Measurements from ENCODE around the gene DDN. TPM values are rescaled to one million over a fixed set of nuclear protein-coding genes. Genes with fewer than 3 reads are reported as not detected.

DDN gene
- total RNA-seq, 1 donor, result 0.21 TPM

DNA sequence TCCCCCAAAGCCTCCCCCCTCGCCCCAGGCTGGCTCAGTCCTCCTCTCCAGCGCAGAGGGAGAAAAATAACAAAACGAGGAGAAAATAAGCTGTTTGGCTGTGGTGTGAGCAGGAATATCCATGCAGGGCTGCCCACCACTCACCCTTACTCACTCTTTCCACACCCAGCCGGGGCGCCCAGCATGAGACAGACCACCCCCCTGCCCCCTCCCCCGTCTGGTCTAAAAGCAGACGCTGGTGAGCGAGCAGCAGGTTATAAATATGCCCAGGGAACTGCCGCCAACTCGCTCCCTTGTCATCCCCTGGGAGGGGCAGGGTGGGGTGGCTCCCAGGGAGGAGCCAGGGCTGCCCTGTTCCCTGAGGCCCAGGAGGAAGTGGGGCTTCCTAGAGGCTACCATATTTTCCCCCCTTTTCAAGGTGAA lies 13.7 kb downstream of the DDN start:
- Histone ChIP-seq H3K9me3 (ENCODE audit: low read depth, low read length) (no peaks in the 10 kb centered on the region), H3K4me1 (ENCODE audit: insufficient read depth, low read length) (peaks cover 13% of the 10 kb centered on the region), H3K27me3 (ENCODE audit: insufficient read depth, low read length) (peaks cover 59% of the 10 kb centered on the region), H3K4me3 (ENCODE audit: low read length) (no peak overlapping the region)

DNA sequence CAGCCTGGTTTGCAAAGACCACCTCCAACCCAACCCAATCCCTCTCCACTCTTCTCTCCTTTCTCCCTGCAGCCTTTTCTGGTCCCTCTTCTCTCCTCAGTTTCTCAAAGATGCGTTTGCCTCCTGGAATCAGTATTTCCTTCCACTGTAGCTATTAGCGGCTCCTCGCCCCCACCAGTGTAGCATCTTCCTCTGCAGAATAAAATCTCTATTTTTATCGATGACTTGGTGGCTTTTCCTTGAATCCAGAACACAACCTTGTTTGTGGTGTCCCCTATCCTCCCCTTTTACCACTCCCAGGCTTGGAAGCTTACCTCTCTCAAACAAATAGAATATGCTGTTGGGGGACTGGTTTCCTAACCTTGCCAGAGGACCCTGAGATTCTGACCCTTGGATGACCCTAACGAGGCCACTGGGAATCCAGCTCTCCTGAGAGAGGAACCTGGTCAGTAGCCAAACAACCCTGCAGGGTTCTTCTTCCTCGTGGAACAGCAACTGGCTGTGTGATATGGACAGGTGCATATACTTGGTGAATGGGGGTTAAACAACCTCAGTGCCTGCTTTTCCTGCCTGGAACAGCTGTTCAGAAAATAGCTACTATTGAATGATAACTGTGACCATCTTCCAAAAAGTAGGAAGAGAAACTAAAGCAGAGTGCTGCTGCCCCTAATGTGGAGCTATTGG lies 16.6 kb downstream of the DDN start:
- Histone ChIP-seq H3K27me3 (ENCODE audit: insufficient read depth, low read length) (peaks cover 73% of the 10 kb centered on the region), H3K4me3 (ENCODE audit: low read length) (no peak overlapping the region), H3K9me3 (ENCODE audit: low read depth, low read length) (no peaks in the 10 kb centered on the region), H3K4me1 (ENCODE audit: insufficient read depth, low read length) (peaks cover 42% of the 10 kb centered on the region)

DNA sequence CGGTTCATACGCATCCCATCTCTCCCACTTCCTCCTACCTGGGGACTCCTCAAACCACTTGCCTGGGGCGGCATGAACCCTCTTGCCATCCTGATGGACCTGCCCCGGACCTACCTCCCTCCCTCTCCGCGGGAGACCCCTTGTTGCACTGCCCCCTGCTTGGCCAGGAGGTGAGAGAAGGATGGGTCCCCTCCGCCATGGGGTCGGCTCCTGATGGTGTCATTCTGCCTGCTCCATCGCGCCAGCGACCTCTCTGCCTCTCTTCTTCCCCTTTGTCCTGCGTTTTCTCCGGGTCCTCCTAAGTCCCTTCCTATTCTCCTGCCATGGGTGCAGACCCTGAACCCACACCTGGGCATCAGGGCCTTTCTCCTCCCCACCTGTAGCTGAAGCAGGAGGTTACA lies 17.4 kb downstream of the DDN start:
- peaks cover 75% of the 10 kb centered on the region for H3K27me3 ChIP-seq (ENCODE audit: insufficient read depth, low read length)
- H3K4me3 ChIP-seq (ENCODE audit: low read length), result no peak overlapping the region
- peaks cover 48% of the 10 kb centered on the region for H3K4me1 ChIP-seq (ENCODE audit: insufficient read depth, low read length)

DNA sequence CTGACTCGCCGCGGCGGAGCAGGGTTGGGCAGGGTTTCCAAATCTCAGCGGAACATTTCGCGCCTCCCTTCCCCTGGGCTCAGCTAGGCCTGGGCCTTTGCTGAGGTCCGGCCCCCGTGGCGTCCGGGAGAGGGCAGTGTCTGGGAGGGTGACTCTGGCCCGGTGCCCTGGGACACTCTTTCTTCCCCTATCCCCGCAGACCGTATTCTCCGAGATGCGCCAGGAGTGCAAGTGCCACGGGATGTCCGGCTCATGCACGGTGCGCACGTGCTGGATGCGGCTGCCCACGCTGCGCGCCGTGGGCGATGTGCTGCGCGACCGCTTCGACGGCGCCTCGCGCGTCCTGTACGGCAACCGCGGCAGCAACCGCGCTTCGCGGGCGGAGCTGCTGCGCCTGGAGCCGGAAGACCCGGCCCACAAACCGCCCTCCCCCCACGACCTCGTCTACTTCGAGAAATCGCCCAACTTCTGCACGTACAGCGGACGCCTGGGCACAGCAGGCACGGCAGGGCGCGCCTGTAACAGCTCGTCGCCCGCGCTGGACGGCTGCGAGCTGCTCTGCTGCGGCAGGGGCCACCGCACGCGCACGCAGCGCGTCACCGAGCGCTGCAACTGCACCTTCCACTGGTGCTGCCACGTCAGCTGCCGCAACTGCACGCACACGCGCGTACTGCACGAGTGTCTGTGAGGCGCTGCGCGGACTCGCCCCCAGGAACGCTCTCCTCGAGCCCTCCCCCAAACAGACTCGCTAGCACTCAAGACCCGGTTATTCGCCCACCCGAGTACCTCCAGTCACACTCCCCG lies 18.0 kb downstream of the DDN start:
- Histone ChIP-seq H3K4me3 (ENCODE audit: low read length) (no peak overlapping the region), H3K4me1 (ENCODE audit: insufficient read depth, low read length) (peaks cover 48% of the 10 kb centered on the region), H3K9me3 (ENCODE audit: low read depth, low read length) (no peaks in the 10 kb centered on the region), H3K27me3 (ENCODE audit: insufficient read depth, low read length) (peaks cover 79% of the 10 kb centered on the region)

More for the DNA sequence above, 17.4 kb downstream of the DDN start:
- no peaks in the 10 kb centered on the region for H3K9me3 ChIP-seq (ENCODE audit: low read depth, low read length)

DNA sequence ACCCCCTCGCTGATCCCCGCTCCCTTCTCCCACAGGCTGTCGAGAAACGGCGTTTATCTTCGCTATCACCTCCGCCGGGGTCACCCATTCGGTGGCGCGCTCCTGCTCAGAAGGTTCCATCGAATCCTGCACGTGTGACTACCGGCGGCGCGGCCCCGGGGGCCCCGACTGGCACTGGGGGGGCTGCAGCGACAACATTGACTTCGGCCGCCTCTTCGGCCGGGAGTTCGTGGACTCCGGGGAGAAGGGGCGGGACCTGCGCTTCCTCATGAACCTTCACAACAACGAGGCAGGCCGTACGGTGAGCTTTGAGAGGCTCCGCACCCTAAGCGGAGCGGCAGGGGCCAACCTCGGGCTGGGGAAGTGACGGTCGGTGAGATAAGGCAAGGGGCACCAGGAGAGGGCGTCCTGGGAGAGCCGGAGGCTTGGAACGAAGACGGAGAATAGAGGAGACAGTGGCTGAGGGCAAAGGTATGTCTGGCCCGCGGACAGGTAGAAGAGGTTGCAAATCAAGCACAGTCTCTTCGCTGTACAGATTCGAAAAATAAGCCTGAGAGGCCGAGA lies 18.7 kb downstream of the DDN start:
- peak overlapping the region; percentile 30 for H3K4me3 ChIP-seq (ENCODE audit: low read length)
- peaks cover 84% of the 10 kb centered on the region for H3K27me3 ChIP-seq (ENCODE audit: insufficient read depth, low read length)
- no peaks in the 10 kb centered on the region for H3K9me3 ChIP-seq (ENCODE audit: low read depth, low read length)
- H3K4me1 ChIP-seq (ENCODE audit: insufficient read depth, low read length), result peaks cover 48% of the 10 kb centered on the region

DNA sequence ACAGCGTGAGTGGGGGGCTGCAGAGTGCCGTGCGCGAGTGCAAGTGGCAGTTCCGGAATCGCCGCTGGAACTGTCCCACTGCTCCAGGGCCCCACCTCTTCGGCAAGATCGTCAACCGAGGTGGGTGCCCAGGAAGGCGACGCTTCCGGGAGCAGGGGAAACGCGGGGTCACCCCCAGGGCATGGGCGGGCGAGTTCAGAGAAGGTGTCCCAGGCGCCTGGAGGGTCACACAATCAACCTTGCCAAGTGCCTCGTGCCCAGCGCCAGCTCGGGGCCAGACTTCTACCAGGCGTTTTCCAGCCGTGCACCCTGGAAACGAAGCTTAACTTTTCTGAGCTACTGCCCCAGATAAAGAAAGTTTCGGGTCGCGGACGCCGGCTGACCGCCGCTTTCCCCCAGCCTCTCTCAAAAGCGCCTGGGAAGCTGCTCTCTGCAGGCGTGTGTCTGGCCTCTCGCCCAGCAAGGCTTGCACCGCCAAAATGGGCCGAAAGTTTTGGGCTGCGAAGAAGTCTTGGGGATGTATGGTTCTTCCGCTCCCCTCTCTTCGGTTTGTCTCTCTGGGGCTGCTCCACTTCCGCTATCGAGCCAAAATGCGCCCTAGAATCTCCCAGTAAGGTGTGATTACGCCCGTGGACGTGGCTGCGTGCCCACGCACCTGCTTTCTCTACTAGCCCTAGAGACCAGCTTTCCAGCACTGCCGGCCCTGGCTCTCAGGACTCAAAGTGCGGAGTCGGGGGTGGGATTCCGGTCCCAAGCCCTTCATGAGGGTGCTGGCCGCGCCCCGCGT lies 19.4 kb downstream of the DDN start:
- Histone ChIP-seq H3K9me3 (ENCODE audit: low read depth, low read length) (no peaks in the 10 kb centered on the region), H3K4me3 (ENCODE audit: low read length) (peak overlapping the region; percentile 30), H3K27me3 (ENCODE audit: insufficient read depth, low read length) (peaks cover 85% of the 10 kb centered on the region), H3K4me1 (ENCODE audit: insufficient read depth, low read length) (peaks cover 48% of the 10 kb centered on the region)

DNA sequence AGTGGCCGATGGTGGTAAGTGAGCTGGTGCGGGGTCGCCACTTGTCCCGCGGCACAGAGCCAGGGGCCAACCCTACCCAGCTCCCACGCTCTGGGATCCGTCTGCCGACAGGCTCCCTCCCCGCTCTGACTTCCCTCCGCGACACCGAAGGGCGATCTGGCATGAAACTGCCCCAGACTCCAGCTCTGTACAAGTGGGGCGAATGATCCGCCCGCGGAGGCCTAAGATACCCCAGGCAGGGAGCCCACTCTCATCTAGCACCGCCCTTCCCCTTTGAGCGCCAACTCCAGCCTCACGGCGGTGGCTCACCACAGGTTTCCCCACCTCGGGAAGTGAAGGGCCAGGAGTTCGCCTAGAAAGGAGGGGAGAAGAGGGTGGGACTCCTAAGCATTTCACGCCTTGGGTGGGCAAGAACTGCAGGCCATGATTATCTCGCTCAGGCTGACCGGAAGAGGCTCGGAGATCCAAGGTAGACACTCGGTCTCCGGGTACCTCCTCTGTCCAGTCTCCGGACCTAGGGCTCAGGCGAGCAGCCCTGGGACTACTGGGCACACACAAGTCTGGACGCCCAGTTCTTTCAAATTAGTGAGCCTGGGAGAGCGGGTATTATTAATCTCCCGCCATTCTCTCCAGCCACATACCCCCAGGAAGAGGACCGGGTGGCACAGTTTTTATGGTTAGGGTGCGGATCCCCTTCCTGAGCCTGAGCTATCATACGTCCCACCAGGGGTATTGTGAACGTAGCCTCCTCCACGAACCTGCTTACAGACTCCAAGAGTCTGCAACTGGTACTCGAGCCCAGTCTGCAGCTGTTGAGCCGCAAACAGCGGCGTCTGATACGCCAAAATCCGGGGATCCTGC lies 20.2 kb downstream of the DDN start:
- no peaks in the 10 kb centered on the region for H3K9me3 ChIP-seq (ENCODE audit: low read depth, low read length)
- peak overlapping the region; percentile 30 for H3K4me3 ChIP-seq (ENCODE audit: low read length)
- H3K4me1 ChIP-seq (ENCODE audit: insufficient read depth, low read length), result peaks cover 51% of the 10 kb centered on the region
- H3K27me3 ChIP-seq (ENCODE audit: insufficient read depth, low read length), result peaks cover 88% of the 10 kb centered on the region

DNA sequence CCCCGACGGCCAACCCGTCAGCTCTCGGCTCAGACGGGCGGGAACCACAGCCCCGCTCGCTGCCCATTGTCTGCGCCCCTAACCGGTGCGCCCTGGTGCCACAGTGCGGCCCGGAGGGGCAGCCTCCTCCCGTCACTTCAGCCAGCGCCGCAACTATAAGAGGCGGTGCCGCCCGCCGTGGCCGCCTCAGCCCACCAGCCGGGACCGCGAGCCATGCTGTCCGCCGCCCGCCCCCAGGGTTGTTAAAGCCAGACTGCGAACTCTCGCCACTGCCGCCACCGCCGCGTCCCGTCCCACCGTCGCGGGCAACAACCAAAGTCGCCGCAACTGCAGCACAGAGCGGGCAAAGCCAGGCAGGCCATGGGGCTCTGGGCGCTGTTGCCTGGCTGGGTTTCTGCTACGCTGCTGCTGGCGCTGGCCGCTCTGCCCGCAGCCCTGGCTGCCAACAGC lies 20.9 kb downstream of the DDN start, which contains the start of gene WNT1:
Gene WNT1, plus strand, starts transcription at position 32 of the 450 bp plus-strand sequence. Its CDS starts 329 bp downstream, at position 361.
- H3K4me3 ChIP-seq (ENCODE audit: low read length), result peak within 1 kb of the TSS; percentile 7
- H3K9me3 ChIP-seq (ENCODE audit: low read depth, low read length), result no peaks in the 10 kb centered on the region
- H3K4me1 ChIP-seq (ENCODE audit: insufficient read depth, low read length), result peaks cover 57% of the 10 kb centered on the region
- peaks cover 88% of the 10 kb centered on the region for H3K27me3 ChIP-seq (ENCODE audit: insufficient read depth, low read length)

DNA sequence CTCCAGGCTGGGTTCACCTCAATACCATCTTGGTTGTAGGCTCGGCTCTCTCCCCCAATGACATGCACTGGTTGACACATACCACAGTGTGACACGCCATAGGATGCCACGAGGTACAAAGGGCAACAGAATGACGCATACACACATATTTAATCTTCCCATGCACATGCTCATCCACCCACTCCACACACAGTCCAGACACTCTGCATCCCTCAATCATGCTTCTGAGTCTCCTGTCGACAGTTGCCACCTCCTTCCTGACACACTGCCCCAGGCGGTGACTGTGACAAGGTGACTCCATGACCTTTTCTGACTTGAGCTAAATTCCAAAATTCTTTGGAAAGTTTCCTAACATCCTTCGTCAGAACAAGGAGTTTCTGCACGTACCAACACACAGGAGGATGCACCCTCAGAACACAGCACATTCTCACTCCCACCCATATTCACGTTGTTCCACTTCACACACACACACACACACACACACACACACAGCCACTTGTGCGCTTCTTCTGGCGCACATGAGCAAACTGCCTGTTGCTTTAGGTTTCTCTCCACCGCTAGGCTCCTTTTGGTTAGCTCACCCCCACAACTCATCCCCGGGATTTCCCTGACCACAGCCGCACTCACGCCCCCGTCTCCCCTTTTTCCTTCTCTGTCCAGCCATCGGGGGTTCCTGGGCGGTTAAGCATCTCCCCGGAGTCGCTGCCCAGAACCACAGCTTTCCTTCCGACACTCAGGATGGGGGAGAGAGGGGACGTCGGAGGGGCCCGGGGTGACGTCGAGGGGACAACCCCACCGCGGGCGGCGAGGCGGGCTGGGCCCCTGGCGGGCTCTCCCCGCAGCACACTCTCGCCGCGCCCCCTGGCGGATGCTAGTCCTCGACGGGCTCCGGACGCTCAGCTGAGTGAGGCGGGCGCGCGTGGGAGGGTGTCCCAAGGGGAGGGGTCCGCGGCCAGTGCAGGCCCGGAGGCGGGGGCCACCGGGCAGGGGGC lies 21.6 kb downstream of the DDN start:
- no peak overlapping the region for H3K4me3 ChIP-seq (ENCODE audit: low read length)
- no peaks in the 10 kb centered on the region for H3K9me3 ChIP-seq (ENCODE audit: low read depth, low read length)
- H3K27me3 ChIP-seq (ENCODE audit: insufficient read depth, low read length), result peaks cover 91% of the 10 kb centered on the region
- H3K4me1 ChIP-seq (ENCODE audit: insufficient read depth, low read length), result peaks cover 63% of the 10 kb centered on the region

DNA sequence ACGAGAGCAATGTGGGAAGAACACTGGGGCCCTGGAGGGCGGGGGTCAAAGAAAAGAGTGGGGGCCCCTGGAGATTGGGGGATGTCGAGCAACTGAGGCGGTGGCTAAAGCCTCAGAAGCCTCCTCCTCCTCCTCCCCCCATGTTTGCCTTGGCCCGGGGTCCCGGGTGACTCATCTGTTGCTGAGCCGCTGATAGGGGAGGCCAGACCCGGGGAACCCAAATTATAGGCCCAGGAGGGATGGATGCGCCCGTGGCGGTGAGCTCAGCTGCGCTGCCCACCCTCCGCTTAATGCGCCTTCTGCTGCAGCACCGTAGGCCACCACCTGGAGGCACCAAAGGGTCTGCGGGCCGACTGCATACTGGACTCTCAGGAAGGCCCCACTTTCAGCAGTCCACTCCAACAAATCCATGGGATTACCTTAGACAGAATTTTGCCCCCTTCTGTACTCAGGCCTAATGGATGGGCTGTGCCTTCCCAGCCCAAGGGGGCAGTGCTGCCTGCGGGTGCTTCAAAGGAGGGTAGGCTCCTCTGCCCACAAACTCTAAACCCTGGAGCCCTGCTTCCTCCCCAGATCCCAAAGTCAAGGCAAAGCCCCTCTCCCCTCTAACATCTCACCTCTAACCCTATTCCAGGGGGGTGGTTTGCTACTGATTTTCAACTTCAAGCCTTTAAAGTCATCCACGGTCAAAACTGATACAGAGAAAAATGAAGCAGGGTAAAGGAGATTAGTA lies 25.1 kb downstream of the DDN start:
- Histone ChIP-seq H3K9me3 (ENCODE audit: low read depth, low read length) (no peaks in the 10 kb centered on the region), H3K27me3 (ENCODE audit: insufficient read depth, low read length) (peaks cover 88% of the 10 kb centered on the region), H3K4me3 (ENCODE audit: low read length) (no peak overlapping the region), H3K4me1 (ENCODE audit: insufficient read depth, low read length) (peaks cover 71% of the 10 kb centered on the region)

DNA sequence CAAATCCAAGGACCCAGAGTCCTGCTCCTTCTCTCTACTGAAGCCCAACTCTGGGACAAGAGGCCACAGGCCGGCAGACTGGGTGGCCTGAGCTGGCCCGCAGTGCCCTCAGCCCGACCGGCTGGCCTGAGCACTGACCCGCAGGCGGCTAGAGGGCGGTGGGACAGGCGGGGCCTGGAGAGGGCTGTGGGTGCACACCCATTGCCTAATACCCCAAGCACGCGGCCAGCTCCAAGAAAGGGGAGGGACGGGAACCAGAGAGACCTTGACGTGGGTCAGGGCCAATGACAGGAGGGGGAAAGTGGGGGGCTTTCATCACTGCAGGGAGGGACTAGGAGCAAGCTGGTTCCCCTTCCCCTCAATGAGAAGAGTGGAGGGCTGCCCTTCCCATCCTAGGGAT lies 25.6 kb downstream of the DDN start:
- Histone ChIP-seq H3K4me1 (ENCODE audit: insufficient read depth, low read length) (peaks cover 65% of the 10 kb centered on the region), H3K9me3 (ENCODE audit: low read depth, low read length) (no peaks in the 10 kb centered on the region), H3K27me3 (ENCODE audit: insufficient read depth, low read length) (peaks cover 83% of the 10 kb centered on the region), H3K4me3 (ENCODE audit: low read length) (no peak overlapping the region)

DNA sequence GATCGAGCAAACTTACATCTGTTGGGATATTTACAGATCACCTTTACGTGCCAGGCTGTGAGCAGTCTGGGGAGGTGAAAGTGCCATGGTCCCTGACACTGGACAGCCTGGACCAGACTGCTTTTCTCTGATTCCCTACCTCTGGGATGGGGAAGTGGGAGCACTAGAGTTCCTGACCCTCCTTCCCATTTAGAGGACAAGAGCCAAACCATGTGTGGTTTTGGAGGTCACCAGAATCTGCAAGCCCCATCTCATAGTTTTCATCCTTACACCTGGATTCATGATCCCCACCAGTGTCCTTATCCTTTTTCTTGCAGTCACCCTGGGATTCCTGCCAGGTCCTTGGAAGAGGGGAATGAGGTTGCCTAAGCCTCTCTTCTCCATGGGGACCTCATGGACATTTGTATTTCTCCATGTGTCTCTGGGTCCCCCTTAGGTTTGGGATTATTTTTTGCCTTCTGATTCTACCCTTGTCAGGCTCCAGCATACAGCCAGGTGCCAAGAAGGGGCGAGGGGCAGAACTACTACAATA lies 26.2 kb downstream of the DDN start:
- Histone ChIP-seq H3K4me3 (ENCODE audit: low read length) (no peak overlapping the region), H3K27me3 (ENCODE audit: insufficient read depth, low read length) (peaks cover 78% of the 10 kb centered on the region), H3K4me1 (ENCODE audit: insufficient read depth, low read length) (peaks cover 60% of the 10 kb centered on the region), H3K9me3 (ENCODE audit: low read depth, low read length) (no peaks in the 10 kb centered on the region)

All from mononuclear cell (primary cell).